WTC11 (cell line): ENCODE measurements around the gene CLIP1. TPM values are rescaled to one million over a fixed set of nuclear protein-coding genes. Genes with fewer than 3 reads are reported as not detected.
"Not testable (repeated sequence)": the region's sequence is repeated elsewhere in the genome, so short reads cannot be mapped to it uniquely, and the experiment has no call there.

Experiments
- ATAC-seq: fragments of 200-7000 bp; cut with Tn5 transposase; 2 replicates; pipeline ENCODE4 v1.10.0; 2021; ENCODE audit warnings: mild to moderate bottlenecking, moderate library complexity
- CTCF ChIA-PET: fragments of 300-600 bp; sonication (Branson Sonifier 250); formaldehyde crosslinking; loops from one replicate; lab custom pipeline; 2021; ENCODE audit warnings: antibody characterized with exemption; lab: Charles Lee
- POLR2A ChIA-PET: fragments of 350-600 bp; sonication (Branson Sonifier 250); formaldehyde crosslinking; loops from one replicate; lab custom pipeline; 2021; ENCODE audit warnings: antibody characterized with exemption; lab: Charles Lee
- DNase-seq: peaks from one replicate; pipeline ENCODE4 v3.0.0; 2021; ENCODE audit warnings: low spot score
- H3K27ac Mint-ChIP-seq: 2 replicates; pipeline ENCODE4 v1.8.0; 2021; ENCODE audit warnings: mixed read lengths
- H3K27me3 Mint-ChIP-seq: 2 replicates; pipeline ENCODE4 v1.8.0; 2021; ENCODE audit warnings: low read depth, mild to moderate bottlenecking, moderate library complexity, mixed read lengths
- H3K36me3 Mint-ChIP-seq: 2 replicates; pipeline ENCODE4 v1.8.0; 2021; ENCODE audit warnings: mixed read lengths
- H3K4me1 Mint-ChIP-seq: 2 replicates; pipeline ENCODE4 v1.8.0; 2022; ENCODE audit warnings: mixed read lengths
- H3K4me3 Mint-ChIP-seq: 2 replicates; pipeline ENCODE4 v1.8.0; 2021; ENCODE audit warnings: mild to moderate bottlenecking, moderate library complexity, mixed read lengths
- H3K9me3 Mint-ChIP-seq: 2 replicates; pipeline ENCODE4 v1.8.0; 2021; ENCODE audit warnings: mixed read lengths
- CREB1 ChIP-seq: sonication (generic); formaldehyde crosslinking; IDR thresholded peaks from 2 replicates; pipeline ENCODE4 v1.8.0; 2023; ENCODE audit warnings: mild to moderate bottlenecking, missing genetic modification reagents
- ETV6 ChIP-seq: sonication (generic); formaldehyde crosslinking; IDR thresholded peaks from 2 replicates; pipeline ENCODE4 v1.8.1; 2022; ENCODE audit warnings: mild to moderate bottlenecking, missing genetic modification reagents
- FOXK1 ChIP-seq: sonication (generic); formaldehyde crosslinking; IDR thresholded peaks from 2 replicates; pipeline ENCODE4 v1.8.0; 2022; ENCODE audit warnings: mild to moderate bottlenecking, moderate library complexity, missing genetic modification reagents
- GTF2I ChIP-seq: fragments of 250-450 bp; sonication (Bioruptor Pico); conservative IDR thresholded peaks from 2 replicates; pipeline ENCODE4 v1.4.0; 2021; ENCODE audit warnings: mild to moderate bottlenecking
- HMGA2 ChIP-seq: fragments of 250-450 bp; sonication (Bioruptor Pico); IDR thresholded peaks from 2 replicates; pipeline ENCODE4 v1.4.0; 2021; ENCODE audit warnings: mild to moderate bottlenecking, moderate library complexity
- IRF2 ChIP-seq: sonication (generic); formaldehyde crosslinking; IDR thresholded peaks from 2 replicates; pipeline ENCODE4 v1.8.0; 2022; ENCODE audit warnings: low read depth, missing genetic modification reagents, borderline replicate concordance
- MYBL2 ChIP-seq: sonication (generic); formaldehyde crosslinking; IDR thresholded peaks from 2 replicates; pipeline ENCODE4 v1.8.1; 2023; ENCODE audit warnings: mild to moderate bottlenecking, moderate library complexity, missing genetic modification reagents
- NR1H2 ChIP-seq: sonication (generic); formaldehyde crosslinking; IDR thresholded peaks from 2 replicates; pipeline ENCODE4 v1.9.0; 2021; ENCODE audit warnings: mild to moderate bottlenecking, moderate library complexity, missing genetic modification reagents
- TEAD1 ChIP-seq: sonication (generic); formaldehyde crosslinking; IDR thresholded peaks from 2 replicates; pipeline ENCODE4 v1.8.0; 2022; ENCODE audit warnings: mild to moderate bottlenecking, missing genetic modification reagents
- TEAD4 ChIP-seq: sonication (generic); formaldehyde crosslinking; IDR thresholded peaks from 2 replicates; pipeline ENCODE4 v1.8.0; 2022; ENCODE audit warnings: mild to moderate bottlenecking, missing genetic modification reagents
- ZBTB21 ChIP-seq: sonication (generic); formaldehyde crosslinking; IDR thresholded peaks from 2 replicates; pipeline ENCODE4 v1.8.1; 2023; ENCODE audit warnings: mild to moderate bottlenecking, missing genetic modification reagents, borderline replicate concordance
- ZNF138 ChIP-seq: sonication (generic); formaldehyde crosslinking; conservative IDR thresholded peaks from 2 replicates; pipeline ENCODE4 v1.8.1; 2022; ENCODE audit warnings: mild to moderate bottlenecking, moderate library complexity, missing genetic modification reagents
- ZNF219 ChIP-seq: sonication (generic); formaldehyde crosslinking; IDR thresholded peaks from 2 replicates; pipeline ENCODE4 v1.8.0; 2023; ENCODE audit warnings: missing genetic modification reagents, mild to moderate bottlenecking, borderline replicate concordance
- ZNF396 ChIP-seq: fragments of 250-450 bp; sonication (Bioruptor Pico); IDR thresholded peaks from 2 replicates; pipeline ENCODE4 v1.8.0; 2021; ENCODE audit warnings: mild to moderate bottlenecking, moderate library complexity, borderline replicate concordance
- ZNF423 ChIP-seq: fragments of 250-450 bp; sonication (Bioruptor Pico); IDR thresholded peaks from 2 replicates; pipeline ENCODE4 v2.1.2; 2022; ENCODE audit warnings: mild to moderate bottlenecking, moderate library complexity
- total RNA-seq: library from RNA; stranded (reverse); gene quantifications from 3 replicates; pipeline ENCODE4 v1.2.3, GENCODE V29; 2021
- TF ChIP-seq, protein P1 (sequence below): sonication (generic); formaldehyde crosslinking; IDR thresholded peaks from 2 replicates; pipeline ENCODE4 v1.8.0; 2022; ENCODE audit warnings: mild to moderate bottlenecking, missing genetic modification reagents
- TF ChIP-seq, protein P2 (sequence below): sonication (generic); formaldehyde crosslinking; IDR thresholded peaks from 2 replicates; pipeline ENCODE4 v1.8.1; 2023; ENCODE audit warnings: mild to moderate bottlenecking, missing genetic modification reagents, moderate library complexity
- TF ChIP-seq, protein P3 (sequence below): sonication (generic); formaldehyde crosslinking; IDR thresholded peaks from 2 replicates; pipeline ENCODE4 v1.8.0; 2022; ENCODE audit warnings: mild to moderate bottlenecking, missing genetic modification reagents
- TF ChIP-seq, protein P4 (sequence below): sonication (generic); formaldehyde crosslinking; IDR thresholded peaks from 2 replicates; pipeline ENCODE4 v1.8.0; 2023; ENCODE audit warnings: mild to moderate bottlenecking, missing genetic modification reagents
- TF ChIP-seq, protein P5 (sequence below): sonication (generic); formaldehyde crosslinking; IDR thresholded peaks from 2 replicates; pipeline ENCODE4 v1.8.1; 2022; ENCODE audit warnings: low read depth, missing genetic modification reagents, borderline replicate concordance
- TF ChIP-seq, protein P6 (sequence below): fragments of 250-450 bp; sonication (Bioruptor Pico); conservative IDR thresholded peaks from 2 replicates; pipeline ENCODE4 v1.9.0; 2021; ENCODE audit warnings: mild to moderate bottlenecking
- TF ChIP-seq, protein P7 (sequence below): sonication (generic); formaldehyde crosslinking; IDR thresholded peaks from 2 replicates; pipeline ENCODE4 v1.8.1; 2022; ENCODE audit warnings: mild to moderate bottlenecking, moderate library complexity, missing genetic modification reagents

Gene CLIP1
- total RNA-seq, 1 experiment from 2014 or later = 24.9 TPM

DNA sequence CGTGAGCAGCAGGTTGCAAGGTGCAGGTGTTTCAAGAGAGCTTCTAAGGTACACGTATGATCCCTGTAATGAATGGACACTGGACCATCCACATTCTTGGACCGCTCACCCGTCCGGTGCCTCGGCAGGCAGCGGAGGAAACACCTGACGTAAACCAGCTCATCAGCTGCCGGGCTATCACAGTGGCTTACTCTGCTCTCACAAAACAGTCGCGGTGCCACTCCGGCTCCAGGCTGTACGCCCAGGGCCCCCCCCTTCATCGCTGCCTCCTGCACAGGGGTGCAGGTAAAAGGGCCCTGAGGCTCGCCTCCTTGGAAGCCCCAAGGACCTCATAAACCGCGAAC lies 156.6 kb downstream of the CLIP1 start:
- TF ChIP-seq MYBL2 = no peak
- TF ChIP-seq, protein P1, sequence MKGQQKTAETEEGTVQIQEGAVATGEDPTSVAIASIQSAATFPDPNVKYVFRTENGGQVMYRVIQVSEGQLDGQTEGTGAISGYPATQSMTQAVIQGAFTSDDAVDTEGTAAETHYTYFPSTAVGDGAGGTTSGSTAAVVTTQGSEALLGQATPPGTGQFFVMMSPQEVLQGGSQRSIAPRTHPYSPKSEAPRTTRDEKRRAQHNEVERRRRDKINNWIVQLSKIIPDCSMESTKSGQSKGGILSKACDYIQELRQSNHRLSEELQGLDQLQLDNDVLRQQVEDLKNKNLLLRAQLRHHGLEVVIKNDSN (CRISPR knock-in tag) = no peak
- TF ChIP-seq CREB1 (CRISPR knock-in tag) = no peak
- TF ChIP-seq, protein P2, sequence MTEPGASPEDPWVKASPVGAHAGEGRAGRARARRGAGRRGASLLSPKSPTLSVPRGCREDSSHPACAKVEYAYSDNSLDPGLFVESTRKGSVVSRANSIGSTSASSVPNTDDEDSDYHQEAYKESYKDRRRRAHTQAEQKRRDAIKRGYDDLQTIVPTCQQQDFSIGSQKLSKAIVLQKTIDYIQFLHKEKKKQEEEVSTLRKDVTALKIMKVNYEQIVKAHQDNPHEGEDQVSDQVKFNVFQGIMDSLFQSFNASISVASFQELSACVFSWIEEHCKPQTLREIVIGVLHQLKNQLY (CRISPR knock-in tag) = no peak
- TF ChIP-seq IRF2 (CRISPR knock-in tag) = no peak
- no peak for TF ChIP-seq TEAD4 (CRISPR knock-in tag)
- no peak for TF ChIP-seq HMGA2 (CRISPR knock-in tag)
- TF ChIP-seq FOXK1 (CRISPR knock-in tag) = no peak
- TF ChIP-seq ZBTB21 (CRISPR knock-in tag) = no peak
- TF ChIP-seq ZNF396 (CRISPR knock-in tag) = no peak
- no peak for TF ChIP-seq ZNF219
- no peak for TF ChIP-seq TEAD1 (CRISPR knock-in tag)
- peak overlapping the region; percentile 100 for H3K27ac Mint-ChIP-seq
- peak overlapping the region; percentile 97 for H3K4me3 Mint-ChIP-seq
- no peaks in the 10 kb centered on the region for H3K9me3 Mint-ChIP-seq
- peaks cover 16% of the 10 kb centered on the region for H3K36me3 Mint-ChIP-seq
- peak; percentile 21 for ATAC-seq
- CTCF ChIA-PET = no interaction called here
- peak; percentile 23 for DNase-seq
- POLR2A ChIA-PET = no interaction called here
- H3K27me3 Mint-ChIP-seq = peaks cover 3% of the 10 kb centered on the region; the same call in 1 of the 2 replicates
- 0 out of 2 replicates have a peak, but pooled peaks cover 3% of the 10 kb centered on the region for H3K4me1 Mint-ChIP-seq

DNA sequence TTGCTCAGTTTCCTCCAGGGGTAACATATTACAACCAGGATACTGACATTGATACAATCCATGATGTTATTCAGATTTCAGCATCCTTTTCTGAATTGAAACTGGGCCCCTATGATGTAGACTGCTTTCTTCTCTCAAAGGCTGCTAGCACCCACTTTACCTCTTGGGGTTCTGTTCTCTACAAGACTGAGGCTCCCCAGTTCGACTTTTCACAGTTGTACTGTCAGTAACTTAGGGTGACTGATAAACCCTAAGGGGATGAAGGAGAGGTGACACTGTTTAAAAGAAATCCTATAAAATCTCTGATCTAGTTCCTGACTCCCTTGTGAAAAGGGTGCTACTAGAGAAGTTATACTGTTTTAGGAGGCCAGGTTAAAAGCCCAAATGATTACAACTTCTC lies 157.0 kb downstream of the CLIP1 start:
- H3K9me3 Mint-ChIP-seq = no peaks in the 10 kb centered on the region
- TF ChIP-seq ZNF138 = no peak
- TF ChIP-seq, protein P3, sequence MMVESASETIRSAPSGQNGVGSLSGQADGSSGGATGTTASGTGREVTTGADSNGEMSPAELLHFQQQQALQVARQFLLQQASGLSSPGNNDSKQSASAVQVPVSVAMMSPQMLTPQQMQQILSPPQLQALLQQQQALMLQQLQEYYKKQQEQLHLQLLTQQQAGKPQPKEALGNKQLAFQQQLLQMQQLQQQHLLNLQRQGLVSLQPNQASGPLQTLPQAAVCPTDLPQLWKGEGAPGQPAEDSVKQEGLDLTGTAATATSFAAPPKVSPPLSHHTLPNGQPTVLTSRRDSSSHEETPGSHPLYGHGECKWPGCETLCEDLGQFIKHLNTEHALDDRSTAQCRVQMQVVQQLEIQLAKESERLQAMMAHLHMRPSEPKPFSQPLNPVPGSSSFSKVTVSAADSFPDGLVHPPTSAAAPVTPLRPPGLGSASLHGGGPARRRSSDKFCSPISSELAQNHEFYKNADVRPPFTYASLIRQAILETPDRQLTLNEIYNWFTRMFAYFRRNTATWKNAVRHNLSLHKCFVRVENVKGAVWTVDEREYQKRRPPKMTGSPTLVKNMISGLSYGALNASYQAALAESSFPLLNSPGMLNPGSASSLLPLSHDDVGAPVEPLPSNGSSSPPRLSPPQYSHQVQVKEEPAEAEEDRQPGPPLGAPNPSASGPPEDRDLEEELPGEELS (CRISPR knock-in tag) = no peak
- TF ChIP-seq, protein P4, sequence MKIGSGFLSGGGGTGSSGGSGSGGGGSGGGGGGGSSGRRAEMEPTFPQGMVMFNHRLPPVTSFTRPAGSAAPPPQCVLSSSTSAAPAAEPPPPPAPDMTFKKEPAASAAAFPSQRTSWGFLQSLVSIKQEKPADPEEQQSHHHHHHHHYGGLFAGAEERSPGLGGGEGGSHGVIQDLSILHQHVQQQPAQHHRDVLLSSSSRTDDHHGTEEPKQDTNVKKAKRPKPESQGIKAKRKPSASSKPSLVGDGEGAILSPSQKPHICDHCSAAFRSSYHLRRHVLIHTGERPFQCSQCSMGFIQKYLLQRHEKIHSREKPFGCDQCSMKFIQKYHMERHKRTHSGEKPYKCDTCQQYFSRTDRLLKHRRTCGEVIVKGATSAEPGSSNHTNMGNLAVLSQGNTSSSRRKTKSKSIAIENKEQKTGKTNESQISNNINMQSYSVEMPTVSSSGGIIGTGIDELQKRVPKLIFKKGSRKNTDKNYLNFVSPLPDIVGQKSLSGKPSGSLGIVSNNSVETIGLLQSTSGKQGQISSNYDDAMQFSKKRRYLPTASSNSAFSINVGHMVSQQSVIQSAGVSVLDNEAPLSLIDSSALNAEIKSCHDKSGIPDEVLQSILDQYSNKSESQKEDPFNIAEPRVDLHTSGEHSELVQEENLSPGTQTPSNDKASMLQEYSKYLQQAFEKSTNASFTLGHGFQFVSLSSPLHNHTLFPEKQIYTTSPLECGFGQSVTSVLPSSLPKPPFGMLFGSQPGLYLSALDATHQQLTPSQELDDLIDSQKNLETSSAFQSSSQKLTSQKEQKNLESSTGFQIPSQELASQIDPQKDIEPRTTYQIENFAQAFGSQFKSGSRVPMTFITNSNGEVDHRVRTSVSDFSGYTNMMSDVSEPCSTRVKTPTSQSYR (CRISPR knock-in tag) = no peak
- no peak for TF ChIP-seq ZNF423 (CRISPR knock-in tag)
- TF ChIP-seq ZBTB21 (CRISPR knock-in tag) = no peak
- TF ChIP-seq, protein P5, sequence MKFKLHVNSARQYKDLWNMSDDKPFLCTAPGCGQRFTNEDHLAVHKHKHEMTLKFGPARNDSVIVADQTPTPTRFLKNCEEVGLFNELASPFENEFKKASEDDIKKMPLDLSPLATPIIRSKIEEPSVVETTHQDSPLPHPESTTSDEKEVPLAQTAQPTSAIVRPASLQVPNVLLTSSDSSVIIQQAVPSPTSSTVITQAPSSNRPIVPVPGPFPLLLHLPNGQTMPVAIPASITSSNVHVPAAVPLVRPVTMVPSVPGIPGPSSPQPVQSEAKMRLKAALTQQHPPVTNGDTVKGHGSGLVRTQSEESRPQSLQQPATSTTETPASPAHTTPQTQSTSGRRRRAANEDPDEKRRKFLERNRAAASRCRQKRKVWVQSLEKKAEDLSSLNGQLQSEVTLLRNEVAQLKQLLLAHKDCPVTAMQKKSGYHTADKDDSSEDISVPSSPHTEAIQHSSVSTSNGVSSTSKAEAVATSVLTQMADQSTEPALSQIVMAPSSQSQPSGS = no peak
- TF ChIP-seq, protein P6, sequence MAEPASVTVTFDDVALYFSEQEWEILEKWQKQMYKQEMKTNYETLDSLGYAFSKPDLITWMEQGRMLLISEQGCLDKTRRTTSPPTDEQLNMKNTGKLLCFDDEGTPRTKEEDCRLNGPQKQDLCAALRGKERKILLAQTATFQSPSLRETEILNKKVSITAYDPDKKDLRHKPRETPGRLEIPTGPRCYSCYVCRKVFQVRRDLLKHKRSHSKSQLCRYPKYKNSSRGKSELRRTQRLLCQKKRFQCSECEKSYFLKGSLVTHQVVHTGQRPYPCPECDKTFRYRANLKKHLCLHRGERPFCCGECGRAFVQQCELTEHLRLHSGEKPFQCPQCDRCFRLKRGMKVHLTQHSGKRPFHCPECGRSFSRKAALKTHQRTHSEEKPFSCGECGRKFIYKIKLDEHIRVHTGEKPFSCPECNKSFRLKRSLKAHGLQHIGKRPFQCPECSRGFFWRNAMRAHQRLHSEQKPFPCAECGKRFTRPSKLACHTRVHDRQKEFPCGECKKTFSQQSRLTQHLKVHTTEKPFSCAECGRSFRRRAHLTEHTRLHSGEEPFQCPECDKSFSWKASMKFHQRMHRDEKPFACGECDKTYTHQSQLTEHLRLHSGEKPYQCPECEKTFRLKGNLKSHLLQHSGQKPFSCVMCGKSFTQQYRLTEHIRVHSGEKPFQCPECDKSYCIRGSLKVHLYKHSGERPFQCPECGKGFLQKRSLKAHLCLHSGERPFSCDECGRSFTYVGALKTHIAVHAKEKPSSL (CRISPR knock-in tag) = no peak
- TF ChIP-seq, protein P7, sequence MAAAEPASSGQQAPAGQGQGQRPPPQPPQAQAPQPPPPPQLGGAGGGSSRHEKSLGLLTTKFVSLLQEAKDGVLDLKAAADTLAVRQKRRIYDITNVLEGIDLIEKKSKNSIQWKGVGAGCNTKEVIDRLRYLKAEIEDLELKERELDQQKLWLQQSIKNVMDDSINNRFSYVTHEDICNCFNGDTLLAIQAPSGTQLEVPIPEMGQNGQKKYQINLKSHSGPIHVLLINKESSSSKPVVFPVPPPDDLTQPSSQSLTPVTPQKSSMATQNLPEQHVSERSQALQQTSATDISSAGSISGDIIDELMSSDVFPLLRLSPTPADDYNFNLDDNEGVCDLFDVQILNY = no peak
- TF ChIP-seq ZNF396 (CRISPR knock-in tag) = no peak
- TF ChIP-seq ETV6 (CRISPR knock-in tag) = no peak
- TF ChIP-seq NR1H2 (CRISPR knock-in tag) = no peak
- TF ChIP-seq GTF2I = no peak
- TF ChIP-seq, all 79 proteins: peak for 0
- peaks cover 18% of the 10 kb centered on the region for H3K36me3 Mint-ChIP-seq
- ATAC-seq = no peak
- H3K27me3 Mint-ChIP-seq = peaks cover 3% of the 10 kb centered on the region; the same call in 1 of the 2 replicates
- POLR2A ChIA-PET = no interaction called here
- H3K27ac Mint-ChIP-seq = no peak overlapping the region; the same call in 1 of the 2 replicates
- H3K4me1 Mint-ChIP-seq = 0 out of 2 replicates have a peak, but pooled peaks cover 3% of the 10 kb centered on the region
- no peak for DNase-seq
- CTCF ChIA-PET = no interaction called here
- H3K4me3 Mint-ChIP-seq = peak overlapping the region; percentile 97

DNA sequence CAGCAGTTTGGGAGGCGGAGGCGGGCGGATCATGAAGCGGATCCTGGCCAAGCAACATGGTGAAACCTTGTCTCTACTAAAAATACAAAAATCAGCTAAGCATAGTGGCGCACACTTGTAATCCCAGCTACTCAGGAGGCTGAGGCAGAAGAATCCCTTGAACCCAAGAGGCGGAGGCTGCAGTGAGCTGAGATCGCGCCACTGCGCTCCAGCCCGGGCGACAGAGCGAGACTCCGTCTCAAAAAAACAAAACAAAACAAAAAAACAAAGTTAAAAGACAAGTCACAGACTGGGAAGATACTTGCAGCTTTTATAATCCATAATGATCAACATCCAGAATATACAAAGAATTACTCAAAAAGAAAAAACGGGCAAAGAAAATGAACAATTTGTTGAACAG lies 161.7 kb downstream of the CLIP1 start:
- H3K27ac Mint-ChIP-seq, CTCF ChIA-PET, ATAC-seq, H3K9me3 Mint-ChIP-seq, POLR2A ChIA-PET, DNase-seq, H3K4me1 Mint-ChIP-seq, H3K4me3 Mint-ChIP-seq, H3K27me3 Mint-ChIP-seq: not testable (repeated sequence)
- peaks cover 38% of the 10 kb centered on the region for H3K36me3 Mint-ChIP-seq
